Stimulated activated CD8-positive, alpha-beta memory T cell treated with anti-CD3 and anti-CD28 coated beads, Interleukin-2, amount 100 ng/mL, for 48 hours (primary cell): Measurements from ENCODE around the gene RGMA.

Experiments used
- DNase-seq, 2 donors: peaks; one replicate each; pipeline ENCODE4 v3.0.0-alpha.2; 2020; ENCODE audit warnings: low read depth in 2 of 2

Gene RGMA

DNA sequence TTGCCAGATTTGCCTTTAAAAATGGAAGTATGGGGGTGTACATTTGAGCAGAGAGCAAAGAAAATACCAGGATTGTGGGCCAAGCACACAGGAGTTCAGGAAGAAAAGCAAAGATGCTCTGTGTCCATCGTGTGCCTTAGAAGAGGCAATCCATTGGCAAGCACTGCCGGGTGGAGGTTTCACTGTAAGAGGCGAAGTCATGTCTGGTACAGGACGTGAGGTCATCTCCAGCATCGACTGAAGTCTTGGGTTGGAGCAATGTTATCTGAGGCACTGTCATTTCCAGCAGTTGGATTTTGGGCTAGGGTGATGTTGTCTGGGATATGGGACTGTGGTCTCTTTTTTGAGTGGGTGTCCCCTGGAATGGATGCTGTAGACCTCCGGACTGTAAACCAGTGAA lies 4.8 kb upstream of the RGMA start:
- no peak for DNase-seq

DNA sequence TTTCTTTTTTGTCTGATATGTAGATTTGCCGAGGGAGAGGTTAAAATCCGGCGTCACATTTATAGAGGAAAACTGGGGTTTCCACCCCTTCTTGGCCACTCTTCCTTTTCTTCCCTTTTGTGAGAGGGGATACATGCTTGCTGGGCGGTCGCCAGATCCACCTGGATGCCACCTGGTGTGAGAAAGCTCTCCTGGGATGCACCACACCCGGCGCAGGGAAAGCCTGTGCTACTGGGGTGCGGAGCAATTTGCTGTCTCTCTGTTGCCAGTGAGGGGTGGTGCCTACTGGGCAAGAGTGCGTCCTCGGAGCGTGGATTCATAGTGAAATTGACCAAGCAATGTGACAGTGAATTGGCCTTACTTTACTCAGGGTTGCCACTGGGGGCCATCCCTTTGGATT lies 2.5 kb upstream of the RGMA start:
- no peak for DNase-seq

DNA sequence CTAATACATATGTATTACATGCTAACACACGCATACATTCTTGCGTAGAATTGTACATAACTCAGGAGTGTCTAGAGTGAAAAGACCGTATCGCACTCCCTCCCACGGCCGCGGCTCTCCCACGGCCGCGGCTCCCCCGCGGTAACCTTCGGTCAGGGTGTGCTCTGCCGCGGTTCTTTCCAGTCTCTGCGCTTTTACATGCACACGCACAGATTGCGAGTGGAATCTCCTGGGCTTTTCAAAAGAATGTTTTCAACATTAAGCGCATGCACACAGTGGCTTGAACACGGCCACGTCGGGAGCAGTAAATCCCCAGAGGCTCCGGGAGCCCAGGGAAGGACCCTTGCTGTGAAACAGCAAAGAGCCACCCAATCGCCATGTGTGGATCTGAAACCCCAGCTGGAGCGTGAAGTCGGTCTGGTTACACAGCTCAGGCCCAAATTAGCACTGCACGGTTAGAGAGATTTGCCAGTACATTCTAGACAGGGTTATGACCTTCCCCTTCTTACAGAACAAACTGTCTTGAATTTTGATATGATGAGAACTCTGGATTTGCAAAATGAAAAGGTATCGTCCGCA lies 805 bp upstream of the RGMA start:
- no peak for DNase-seq

DNA sequence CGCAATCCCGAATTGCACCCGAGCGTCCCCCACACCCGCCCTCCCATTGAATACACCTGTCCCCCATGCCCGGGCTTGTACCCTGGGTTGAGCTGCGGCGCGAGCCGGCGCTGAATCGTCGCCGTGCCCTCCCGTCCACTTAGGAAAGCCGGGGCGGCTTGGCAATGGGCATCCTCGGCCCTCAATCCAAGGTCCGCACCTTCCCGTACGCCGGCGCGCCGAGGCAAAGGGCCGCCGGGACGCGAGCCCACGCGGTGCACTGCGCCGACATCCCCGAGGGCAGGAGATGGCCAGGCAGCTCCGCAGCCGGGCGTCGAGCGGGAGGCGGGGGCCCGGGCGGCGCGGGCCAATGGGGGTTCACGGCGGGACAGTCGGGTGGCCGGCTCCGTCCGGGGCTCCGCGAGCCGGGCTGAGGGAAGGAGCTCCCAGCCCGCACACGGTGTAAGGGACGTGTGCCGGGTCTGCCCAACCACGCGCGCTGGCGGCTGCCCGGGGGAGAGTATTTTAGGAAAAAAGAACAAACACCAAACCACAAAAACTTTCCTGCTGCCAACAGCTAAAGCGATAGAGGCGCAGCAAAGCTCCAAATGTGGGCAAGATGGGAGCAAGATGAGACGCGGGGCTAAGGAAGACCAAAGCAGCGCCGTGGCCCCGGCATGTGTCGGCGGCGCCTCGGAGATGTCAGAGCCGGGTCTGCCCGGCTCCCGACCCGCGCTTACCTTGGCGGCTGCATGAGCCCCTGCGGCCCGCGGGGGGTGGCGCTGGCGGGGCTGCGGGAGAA lies 621 bp downstream of the RGMA start:
- no peak for DNase-seq

DNA sequence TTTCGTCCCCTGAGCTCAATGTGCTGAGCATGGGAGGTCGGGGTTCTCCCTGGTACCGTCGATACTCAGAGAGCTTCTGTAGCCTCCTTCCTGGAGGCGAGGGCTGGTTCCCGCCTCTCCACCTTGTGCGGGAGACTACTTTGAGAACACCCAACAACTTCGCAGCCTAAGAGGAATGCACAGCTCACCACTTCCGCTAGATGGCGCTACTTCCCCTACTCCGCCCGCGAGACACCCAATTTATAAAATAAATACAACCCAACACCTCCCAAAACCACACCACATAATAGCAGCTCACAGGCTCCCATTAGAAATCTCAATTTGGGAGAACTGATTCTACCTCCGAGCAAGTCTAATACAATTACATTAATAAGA lies 1.2 kb downstream of the RGMA start:
- DNase-seq = peak; percentile 34 to 57

DNA sequence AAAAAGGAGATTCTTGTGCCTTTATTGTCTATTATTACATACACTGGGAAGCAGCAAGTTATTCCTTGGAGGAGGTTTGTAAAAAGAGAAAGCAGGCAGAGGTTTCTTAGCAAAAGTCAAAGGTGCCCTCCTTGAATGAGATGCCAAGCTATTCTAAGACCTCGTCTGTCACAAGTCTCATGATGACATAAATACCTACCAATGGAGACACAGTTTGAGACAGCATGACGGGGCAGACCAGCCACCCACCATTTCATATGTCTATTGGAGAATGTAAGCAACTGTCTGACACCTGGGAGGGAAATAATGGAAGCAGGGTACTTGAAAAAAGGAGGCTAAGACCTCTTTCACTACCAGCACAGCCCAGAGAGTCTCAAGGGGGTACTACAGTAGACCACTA lies 2.2 kb downstream of the RGMA start:
- DNase-seq = no peak

DNA sequence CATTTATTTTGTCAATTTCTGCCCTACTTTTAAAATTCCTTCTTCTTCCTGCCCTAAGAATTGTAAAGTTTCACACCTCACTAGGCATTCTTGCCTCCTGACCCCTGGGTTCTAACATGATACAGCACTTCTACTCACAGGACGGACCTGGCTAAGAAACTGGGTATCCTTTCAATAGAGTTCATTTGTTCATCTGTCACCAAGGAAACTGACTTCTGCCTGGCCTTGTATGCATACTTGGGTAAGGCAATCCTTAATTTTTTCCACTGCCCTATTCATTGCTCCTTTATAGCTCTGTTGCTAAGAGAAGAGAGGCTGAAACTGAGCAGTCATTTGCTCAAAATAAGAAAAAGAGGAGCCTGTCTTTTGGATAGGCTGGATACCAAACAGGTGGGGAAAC lies 3.3 kb downstream of the RGMA start:
- DNase-seq = no peak

DNA sequence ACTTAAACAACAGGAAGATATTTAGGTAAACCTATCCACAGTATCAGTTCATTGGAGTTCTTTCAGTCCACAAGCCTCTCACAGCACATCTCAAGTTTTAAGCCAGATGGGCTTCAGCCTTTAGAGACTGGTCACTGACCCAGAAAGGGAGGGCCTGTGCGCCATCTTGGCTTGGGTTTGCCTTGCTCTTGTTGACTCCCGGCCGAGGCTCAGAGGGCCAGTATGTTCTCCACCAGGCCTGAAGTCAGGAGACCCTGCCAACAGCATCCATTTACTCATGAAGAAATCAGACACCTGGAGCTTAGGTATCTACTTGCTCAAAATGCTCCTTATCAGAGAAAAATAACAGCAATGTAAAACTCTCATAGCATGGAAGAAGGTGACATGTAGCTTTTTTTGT lies 6.2 kb downstream of the RGMA start:
- DNase-seq = no peak

DNA sequence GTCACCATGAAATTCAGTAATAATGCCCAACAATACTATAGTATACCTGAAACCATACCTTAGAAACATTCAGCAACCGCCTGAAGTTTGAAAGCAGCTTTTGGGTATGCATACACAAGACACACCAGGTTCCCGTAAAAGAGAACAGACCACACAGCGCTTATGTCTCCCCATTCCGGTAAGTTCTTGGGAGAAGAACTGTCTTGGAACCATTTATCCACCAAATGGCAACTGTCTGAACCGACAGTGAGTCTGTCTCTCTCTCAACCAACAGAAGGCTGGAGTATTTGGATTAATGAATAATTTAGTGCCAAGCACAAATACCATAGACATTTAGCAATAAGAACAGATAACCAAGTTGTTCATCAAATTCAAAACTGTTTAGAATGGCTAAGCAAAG lies 7.6 kb downstream of the RGMA start:
- no peak for DNase-seq

DNA sequence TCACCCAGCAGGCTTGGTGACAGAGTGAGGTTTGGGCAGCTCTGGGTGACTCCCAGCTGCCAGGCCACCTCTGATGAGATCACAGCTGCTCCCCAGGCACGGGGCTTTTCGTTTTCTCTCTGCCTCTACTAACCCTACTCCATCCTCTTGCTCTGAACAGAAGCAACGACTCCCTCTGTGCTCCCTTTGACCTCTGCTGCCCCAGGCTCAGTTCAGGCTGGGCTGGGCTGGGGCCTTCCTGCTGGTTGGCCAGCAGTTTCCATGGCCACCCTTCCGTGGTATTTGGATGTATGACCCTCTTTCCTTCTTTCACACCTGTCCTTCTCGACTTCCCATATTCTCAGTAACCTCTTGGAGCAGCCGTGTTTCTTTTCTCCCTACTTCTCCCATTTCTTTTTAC lies 8.6 kb downstream of the RGMA start:
- DNase-seq = no peak

DNA sequence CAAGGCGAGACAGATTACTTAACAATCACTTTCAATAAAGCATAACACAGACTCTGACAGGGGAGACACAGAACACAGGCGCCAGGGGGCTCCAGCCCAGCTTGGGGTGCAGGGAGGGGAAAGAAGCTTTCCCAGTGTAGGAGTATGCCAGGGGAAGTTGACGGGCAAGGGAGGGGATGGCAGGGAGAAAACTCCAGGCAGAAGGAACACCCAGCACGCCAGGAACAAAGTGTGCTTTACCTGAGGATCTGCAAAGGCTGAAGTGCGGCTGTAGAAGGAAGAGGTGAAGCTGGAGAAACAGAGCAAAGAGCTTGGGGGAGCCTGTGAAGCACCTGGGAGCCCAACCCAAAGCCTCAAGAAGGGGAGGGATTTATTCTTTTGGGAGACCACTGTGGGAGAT lies 12.1 kb downstream of the RGMA start:
- DNase-seq = no peak

DNA sequence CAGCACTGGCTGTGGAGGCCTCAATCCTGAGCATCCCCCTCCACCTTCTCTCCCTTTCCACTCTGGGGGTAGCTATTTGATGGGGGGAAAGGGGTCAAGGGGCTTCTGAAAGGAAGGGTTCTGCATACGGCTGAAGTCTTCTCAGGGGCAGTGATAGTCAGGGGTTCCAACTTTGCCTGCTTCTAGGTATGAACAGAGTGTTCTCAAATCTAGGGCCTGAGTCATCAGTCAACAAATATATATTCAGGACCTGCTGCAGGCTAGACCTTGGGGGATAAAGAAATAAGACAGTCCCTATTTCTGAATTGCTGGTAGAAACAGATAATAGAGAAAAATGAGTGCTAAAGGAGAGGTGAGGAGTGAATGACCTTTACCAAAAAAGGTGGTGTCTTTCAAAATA lies 12.8 kb downstream of the RGMA start:
- DNase-seq = no peak

DNA sequence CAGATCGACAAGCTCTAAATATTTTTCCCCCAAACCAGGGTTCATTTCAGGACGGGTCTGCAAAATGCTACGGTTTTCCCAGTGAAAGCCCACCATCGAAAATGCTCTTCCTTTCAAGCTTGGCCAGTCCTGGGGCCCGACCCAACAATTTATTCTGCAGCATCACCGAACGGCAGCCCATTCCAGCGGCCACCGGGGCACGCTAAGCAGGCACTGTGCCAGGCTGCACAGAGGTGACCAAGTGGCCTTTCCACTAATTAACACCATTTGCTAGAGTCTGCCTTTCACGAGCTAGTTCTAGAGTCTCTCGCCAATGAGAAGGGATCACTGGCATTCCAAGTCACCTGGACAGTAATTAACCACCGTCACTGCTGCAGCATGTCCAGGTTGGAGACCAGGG lies 14.4 kb downstream of the RGMA start:
- no peak for DNase-seq

DNA sequence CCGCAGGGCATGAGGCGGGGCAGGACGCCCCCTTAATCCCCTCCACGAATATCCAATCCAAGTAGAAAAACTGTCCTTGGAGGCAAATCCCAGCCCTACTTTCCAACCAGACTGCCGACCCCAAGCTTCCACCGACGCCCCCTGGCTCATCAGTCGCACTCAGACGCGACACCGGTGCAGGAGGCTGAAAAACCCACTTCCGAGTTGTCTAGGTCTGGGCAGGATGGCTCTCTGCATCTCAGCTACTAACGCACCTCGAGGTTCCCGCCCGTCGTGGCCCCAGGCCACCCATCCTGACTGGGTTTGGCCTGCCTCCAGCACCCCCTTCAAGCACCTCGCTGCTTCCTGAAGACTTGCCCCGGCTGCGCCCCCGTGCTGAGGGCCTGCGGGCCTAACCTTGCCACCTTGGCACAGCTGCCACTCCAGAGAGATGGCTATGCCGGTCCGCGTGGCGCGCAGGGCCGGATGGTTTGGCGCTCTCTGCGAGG lies 15.5 kb downstream of the RGMA start:
- DNase-seq = no peak

DNA sequence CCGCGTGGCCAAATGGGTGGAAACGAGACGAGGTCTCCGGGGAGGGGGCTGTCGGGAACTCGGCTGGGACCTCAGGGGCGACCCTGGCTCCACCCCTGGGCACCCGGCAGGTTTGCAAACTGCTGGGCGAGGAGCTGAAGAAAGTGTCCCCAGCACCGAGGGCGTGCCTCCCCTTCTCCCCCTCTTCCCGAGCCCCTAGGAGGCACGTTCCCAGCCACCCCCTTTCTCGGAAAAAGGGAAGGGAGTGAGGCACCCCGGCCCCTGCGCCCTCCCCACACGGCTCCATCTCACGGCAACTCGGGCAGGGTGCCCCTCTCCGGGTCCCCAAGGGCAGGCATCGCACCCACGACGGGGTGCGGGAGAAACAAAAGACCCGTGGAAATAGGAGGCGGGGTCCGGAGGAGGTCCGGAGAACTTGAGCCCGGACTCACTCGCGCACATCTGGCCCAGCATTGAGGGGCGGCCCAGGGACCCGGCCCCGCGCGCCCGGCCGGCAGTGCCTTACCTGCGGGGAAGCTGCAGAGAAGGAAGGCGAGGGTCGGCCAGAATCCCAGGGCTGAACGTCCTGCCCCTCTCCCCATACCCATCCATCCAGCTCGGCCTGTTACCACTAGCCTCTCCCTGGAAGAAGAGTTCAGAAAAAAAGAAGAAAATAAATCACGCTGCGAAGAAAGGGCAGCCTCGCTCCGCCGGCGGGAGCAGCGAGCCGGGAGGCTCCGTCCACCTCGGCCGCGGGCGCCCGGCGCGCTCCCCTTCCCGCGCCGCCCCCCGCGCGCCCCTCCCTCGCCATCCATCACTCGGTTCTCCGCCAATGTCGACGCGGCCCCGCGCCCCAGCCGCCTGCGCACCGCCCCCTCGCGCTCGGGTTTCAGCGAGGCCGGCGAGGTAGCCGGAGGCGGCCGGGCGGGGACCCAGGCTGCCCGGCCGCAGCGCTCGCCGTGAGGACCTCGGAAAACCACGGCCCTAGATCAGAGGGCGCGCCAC lies 16.3 kb downstream of the RGMA start:
- DNase-seq = no peak

DNA sequence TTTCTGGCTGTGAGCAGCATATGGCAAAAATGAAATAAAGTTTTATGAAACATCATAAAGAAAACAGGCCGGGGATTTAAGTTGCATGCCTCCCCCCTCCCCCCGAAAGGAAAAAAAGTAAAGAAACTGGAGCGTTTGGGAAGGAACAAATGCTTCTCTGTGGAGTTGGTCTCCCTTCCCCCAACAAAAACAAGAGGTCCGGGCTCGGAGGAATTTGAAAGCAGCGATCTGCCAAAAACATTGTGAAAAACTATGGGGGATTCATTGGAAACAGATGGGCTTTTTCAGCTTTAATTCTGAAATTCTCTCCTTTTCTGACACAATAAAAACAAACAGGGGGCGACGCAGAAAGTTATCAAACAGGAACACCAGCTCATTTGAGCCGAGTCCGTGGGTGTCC lies 17.0 kb downstream of the RGMA start:
- no peak for DNase-seq

DNA sequence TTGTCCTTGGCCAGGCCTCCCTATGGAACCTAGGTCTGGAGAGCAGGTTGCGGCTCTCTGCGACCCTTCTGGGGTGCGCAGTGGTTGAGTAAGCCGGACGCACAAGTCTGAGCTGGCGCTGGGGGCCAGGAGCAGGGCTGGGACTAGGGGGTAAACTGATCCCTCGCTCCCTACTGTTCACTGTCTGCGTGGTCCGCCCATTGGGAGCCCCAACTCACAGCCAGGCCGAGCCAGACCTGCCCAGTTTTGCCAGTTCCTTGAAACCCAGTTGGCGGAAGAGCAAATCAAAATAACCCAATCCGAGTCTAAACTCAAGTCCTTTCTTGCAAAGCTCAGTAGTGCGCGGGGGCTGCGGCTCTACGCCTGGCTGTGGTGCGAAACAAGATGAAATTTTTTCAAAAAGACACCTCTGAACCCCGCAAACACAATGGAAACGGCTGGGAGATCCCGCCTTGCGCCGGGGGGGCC lies 17.5 kb downstream of the RGMA start:
- DNase-seq = no peak

DNA sequence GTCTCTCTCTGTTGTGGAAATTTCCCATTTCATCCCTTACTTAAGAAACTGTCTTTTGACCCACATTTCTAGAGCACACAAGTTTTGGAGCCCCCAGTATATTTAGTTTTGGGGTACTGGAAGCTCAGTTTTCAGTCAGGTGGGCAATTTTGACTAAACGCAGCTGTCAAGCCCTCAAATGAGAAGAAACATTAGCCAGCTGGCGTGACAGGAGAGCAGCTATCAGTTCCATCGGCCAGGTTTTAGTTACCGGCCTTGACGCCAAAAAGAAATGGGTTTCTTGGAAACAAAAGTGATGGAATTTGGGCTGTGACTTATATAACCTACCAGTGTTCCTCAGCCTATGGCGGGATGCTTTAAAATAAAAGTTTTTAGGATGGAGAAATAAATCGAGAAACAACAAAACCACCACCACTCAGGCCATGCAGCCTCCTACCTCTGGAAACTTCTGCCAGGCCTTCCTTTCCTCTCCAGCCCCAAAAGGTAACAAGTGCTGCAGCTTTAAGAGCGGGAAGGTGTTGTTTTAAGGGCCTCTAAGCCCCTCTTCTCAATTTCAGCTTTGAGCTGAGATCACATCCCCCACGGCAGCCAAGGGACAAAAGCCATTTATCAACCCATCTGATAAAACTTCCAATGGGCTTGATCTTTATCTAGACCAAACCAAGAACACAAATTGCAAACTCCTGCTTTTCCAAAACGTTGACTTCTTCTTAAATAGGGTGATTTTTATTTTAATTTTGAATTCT lies 18.3 kb downstream of the RGMA start:
- no peak for DNase-seq

DNA sequence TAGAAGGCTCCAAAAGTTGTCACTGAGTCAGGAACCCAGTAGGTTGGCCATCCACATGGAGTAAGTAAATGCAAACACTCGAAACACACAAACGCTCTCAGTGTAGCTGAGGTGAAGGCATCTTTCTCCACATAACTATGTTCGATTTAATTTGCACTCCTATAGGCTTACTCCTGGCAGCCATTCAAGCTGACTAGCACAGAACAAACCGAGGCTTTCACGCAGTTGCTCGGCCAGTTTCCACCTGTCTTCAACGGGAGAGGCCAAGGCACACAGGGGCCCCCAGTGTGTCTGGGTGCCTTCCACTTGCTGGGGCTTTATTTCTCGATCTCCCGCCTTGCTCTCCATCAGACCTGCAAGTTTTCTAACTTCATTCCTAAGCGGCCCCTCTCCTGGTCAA lies 18.9 kb downstream of the RGMA start:
- DNase-seq = no peak

DNA sequence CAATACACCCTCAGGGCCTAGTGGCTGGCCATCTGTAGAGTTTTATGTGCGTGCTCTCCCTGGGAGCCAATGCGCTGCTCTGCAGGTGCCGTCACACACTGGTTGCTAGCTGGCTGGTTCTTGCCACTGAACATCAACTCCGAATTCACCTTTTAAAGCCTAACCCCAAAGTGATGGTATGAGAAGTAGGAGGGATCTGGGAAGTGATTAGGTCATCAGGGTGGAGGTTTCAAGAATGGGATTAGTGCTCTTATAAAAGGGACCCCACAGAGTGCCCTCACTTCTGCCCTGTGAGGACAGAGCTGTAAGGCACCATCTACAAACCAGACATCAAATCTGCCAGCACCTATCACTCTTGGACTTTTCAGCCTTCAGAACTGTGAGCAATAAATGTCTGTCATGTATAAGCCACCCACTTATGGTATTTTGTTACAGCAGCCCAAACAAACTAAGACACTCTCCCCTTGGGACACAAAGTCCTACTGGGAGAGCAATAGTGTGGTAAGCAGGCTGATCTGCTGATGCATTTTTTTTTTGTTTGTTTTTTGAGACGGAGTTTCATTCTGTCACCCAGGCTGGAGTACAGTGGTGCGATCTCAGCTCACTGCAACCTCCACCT lies 20.3 kb downstream of the RGMA start:
- DNase-seq = no peak

DNA sequence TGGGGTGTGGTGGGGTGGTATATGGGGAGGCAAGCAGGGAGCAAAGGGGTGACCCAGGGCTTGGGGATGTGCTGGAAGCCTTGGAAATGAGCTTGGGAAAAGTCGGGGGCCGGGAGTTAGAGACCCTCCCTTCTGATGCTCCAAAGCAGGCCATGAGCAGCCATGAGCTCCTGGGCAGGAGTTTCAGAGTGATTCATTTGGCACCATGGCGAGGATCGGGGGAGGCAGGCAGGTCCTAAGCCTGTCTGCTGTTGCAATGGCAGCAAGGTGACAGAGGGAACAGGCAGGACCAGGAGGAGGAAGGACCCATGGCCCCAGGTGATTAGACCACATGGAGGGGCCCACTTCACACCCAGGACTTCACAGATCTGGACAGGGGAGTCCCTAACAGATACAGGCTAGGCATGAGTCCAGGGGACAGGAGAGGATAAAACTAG lies 21.3 kb downstream of the RGMA start:
- DNase-seq = no peak
